Erythroblast (primary cell): Measurements from ENCODE around the gene TRIP13.

Experiments used
- GATA1 ChIP-seq: IDR thresholded peaks from 2 replicates; pipeline ENCODE4 v1.6.1; 2011; ENCODE audit warnings: low read depth, mild to moderate bottlenecking, control low read depth, low read length, moderate library complexity
- POLR2A ChIP-seq: IDR thresholded peaks from 2 replicates; pipeline ENCODE4 v1.6.1; 2011; ENCODE audit warnings: mild to moderate bottlenecking, low read length

DNA sequence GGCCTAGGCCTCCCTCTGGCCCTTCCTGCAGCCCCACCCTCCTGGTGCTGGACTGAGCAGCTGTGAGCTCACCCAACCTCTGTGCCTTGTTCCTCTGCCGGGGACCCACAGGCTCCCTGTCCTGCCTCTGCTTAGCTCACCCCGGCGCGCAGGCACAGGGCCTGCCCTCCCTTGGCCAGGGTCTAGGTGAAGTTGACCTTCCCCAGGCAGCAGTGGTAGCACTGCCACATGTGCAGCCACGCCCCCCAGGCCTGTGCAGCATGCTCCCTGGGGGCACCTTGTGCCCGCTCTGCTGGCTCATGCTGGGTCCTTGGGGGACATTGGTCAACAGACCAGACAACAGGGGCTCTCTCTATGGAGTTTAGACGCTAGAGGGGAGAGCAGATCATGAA, 18.1 kb downstream of the TRIP13 start:
- TF ChIP-seq POLR2A (no peak), GATA1 (no peak)
